C4-2B (cell line): ENCODE results near the gene LMF1.

Experiments
- CTCF ChIP-seq: fragments of 450-650 bp; conservative IDR thresholded peaks from 2 replicates; pipeline ENCODE4 v1.5.1; 2017; ENCODE audit warnings: mild to moderate bottlenecking
- ZFX ChIP-seq: fragments of 450-650 bp; IDR thresholded peaks from 2 replicates; pipeline ENCODE4 v1.6.1; 2017

GRCh38 chr16:962901-963814 is 7.6 kb downstream of the LMF1 start:
- TF ChIP-seq CTCF = no peak
- TF ChIP-seq ZFX = no peak
